Neural progenitor cell (in vitro differentiated cells): ENCODE results near the gene ABHD6.

ENCODE experiments used
- CTCF ChIP-seq: fragments of 200-600 bp; sonication (generic); IDR thresholded peaks from 2 replicates; pipeline ENCODE4 v1.5.1; 2017; ENCODE audit warnings: antibody characterized with exemption, mild to moderate bottlenecking
- EZH2 ChIP-seq: fragments of 200-600 bp; sonication (generic); IDR thresholded peaks from 2 replicates; pipeline ENCODE4 v1.6.1; 2017; ENCODE audit warnings: antibody characterized with exemption, mild to moderate bottlenecking, moderate library complexity
- EZH2phosphoT487 ChIP-seq: fragments of 200-600 bp; sonication (generic); IDR thresholded peaks from 2 replicates; pipeline ENCODE4 v1.6.1; 2017; ENCODE audit warnings: antibody characterized with exemption

DNA sequence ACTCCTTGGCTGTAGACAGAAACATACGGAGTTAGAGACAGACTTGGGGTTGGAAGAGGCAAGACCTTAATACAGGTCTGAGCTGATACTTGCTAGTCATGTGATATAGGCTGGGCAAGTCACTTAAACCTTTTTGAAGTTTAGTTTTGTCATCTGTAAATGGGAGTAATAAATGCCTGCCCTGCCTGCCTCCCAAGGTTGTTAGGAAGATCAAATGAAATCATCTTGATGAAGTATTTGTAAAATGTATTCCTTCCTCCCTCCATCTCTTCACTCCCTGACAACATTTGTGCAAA is 98.0 kb downstream of the ABHD6 start:
- TF ChIP-seq CTCF (no peak), EZH2phosphoT487 (no peak), EZH2 (no peak)
